Measurements from ENCODE around the gene C4orf50. TPM values are rescaled to one million over a fixed set of nuclear protein-coding genes. Genes with fewer than 3 reads are reported as not detected.
"Not testable (repeated sequence)": the region's sequence is repeated elsewhere in the genome, so short reads cannot be mapped to it uniquely, and the experiment has no call there.

The C4orf50 gene
- total RNA-seq, 2 donors from 2014 or later, result 0.34 to 2.1 TPM

- Mint-ChIP-seq H3K4me1 (no peaks in the 10 kb centered on the region), H3K9me3 (no peaks in the 10 kb centered on the region)
- ATAC-seq (replicated peaks), result no peak
Measured at GRCh38 chr4:5952975-5953951, 65.0 kb downstream of the C4orf50 start.

GRCh38 chr4:5952286-5952974 lies 65.8 kb downstream of the C4orf50 start:
- Mint-ChIP-seq H3K4me1 (no peaks in the 10 kb centered on the region), H3K27ac (no peak overlapping the region), H3K36me3 (ENCODE audit: low read depth) (no peaks in the 10 kb centered on the region), H3K9me3 (no peaks in the 10 kb centered on the region), H3K4me3 (no peak overlapping the region), H3K27me3 (no peaks in the 10 kb centered on the region)
- ATAC-seq (replicated peaks), result no peak

More at GRCh38 chr4:5952975-5953951, 65.0 kb downstream of the C4orf50 start:
- no peak overlapping the region for H3K27ac Mint-ChIP-seq
- no peaks in the 10 kb centered on the region for H3K27me3 Mint-ChIP-seq
- no peak overlapping the region for H3K4me3 Mint-ChIP-seq
- no peaks in the 10 kb centered on the region for H3K36me3 Mint-ChIP-seq (ENCODE audit: low read depth)

GRCh38 chr4:5946653-5947052 lies 71.6 kb downstream of the C4orf50 start:
- not testable (repeated sequence) for ATAC-seq (replicated peaks); H3K36me3 Mint-ChIP-seq (ENCODE audit: low read depth); H3K4me1 Mint-ChIP-seq; H3K4me3 Mint-ChIP-seq; H3K27ac Mint-ChIP-seq; H3K9me3 Mint-ChIP-seq
- peaks cover 11% of the 10 kb centered on the region for H3K27me3 Mint-ChIP-seq

GRCh38 chr4:5945936-5946335 lies 72.3 kb downstream of the C4orf50 start:
- ATAC-seq (replicated peaks), result no peak
- H3K4me1 Mint-ChIP-seq, result no peaks in the 10 kb centered on the region
- no peak overlapping the region for H3K4me3 Mint-ChIP-seq
- peaks cover 11% of the 10 kb centered on the region for H3K27me3 Mint-ChIP-seq
- H3K36me3 Mint-ChIP-seq (ENCODE audit: low read depth), result no peaks in the 10 kb centered on the region
- peaks cover 3% of the 10 kb centered on the region for H3K9me3 Mint-ChIP-seq
- no peak overlapping the region for H3K27ac Mint-ChIP-seq

DNA sequence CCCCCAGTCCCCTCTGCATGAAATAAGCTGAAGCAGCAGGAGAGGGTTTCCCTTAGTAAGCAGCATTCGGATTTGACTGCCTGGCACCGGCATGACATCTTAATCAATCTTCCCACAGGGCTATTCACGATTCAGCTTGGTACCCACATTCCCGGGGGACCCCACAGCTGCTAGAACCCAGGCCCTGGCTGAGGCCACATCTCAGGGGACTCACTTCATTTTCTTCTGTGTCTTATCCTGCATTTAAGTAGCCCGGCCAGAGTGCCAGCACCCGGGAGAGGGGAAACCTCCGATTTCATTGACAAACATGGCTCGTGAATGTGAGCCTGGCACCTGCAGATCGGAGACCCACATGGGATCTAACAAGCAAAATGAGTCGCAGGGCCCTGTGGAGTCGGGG lies 73.1 kb downstream of the C4orf50 start:
- Mint-ChIP-seq H3K9me3 (peaks cover 3% of the 10 kb centered on the region), H3K4me3 (no peak overlapping the region), H3K27me3 (peaks cover 11% of the 10 kb centered on the region), H3K36me3 (ENCODE audit: low read depth) (no peaks in the 10 kb centered on the region), H3K27ac (no peak overlapping the region), H3K4me1 (no peaks in the 10 kb centered on the region)
- ATAC-seq (replicated peaks), result no peak

DNA sequence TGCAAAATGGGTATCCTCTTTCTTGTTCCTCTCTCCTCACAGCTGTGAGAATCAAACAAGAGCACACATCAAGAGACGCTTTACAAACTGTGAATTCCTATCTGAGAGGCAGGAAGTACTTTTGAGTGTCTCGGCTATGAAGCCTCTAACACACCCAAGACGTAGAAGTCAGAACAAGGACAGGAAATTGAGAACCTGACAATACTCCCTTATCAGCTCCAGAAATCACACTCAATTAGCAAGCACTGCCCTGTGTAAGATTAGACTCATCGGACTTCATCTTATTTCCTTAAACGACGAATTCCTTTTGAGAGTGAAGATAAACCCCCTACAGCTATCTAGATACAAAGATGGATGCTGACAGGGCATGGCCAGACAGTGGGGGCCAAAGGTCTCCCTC lies 74.7 kb downstream of the C4orf50 start:
- Mint-ChIP-seq H3K27me3 (peaks cover 11% of the 10 kb centered on the region), H3K36me3 (ENCODE audit: low read depth) (no peaks in the 10 kb centered on the region), H3K27ac (no peak overlapping the region), H3K4me3 (no peak overlapping the region), H3K9me3 (peaks cover 3% of the 10 kb centered on the region), H3K4me1 (no peaks in the 10 kb centered on the region)
- ATAC-seq (replicated peaks), result no peak

- Mint-ChIP-seq H3K4me3 (no peak overlapping the region), H3K27me3 (peaks cover 11% of the 10 kb centered on the region), H3K9me3 (peaks cover 3% of the 10 kb centered on the region), H3K4me1 (no peaks in the 10 kb centered on the region), H3K36me3 (ENCODE audit: low read depth) (no peaks in the 10 kb centered on the region), H3K27ac (no peak overlapping the region)
- no peak for ATAC-seq (replicated peaks)
Measured at GRCh38 chr4:5942947-5943346, 75.3 kb downstream of the C4orf50 start.

DNA sequence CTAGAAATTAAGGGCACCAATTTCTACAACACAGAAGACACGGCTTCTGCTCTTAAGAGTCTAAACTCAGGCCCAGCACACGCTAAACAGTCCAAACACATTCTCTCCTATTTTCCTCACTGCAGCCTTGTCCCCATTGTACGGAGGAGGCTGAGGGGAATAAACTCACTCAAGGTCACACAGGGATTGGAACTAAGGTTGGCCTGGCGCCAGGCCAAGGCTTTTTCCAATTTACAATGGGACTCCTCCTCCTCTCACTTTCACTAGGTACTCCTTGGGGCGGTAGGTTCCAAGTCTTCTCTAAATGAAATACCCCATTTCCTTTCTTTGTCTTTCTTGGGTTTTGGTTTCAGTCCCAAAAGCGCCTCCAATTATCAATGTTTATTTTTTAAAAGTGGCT lies 76.6 kb downstream of the C4orf50 start:
- Mint-ChIP-seq H3K9me3 (peaks cover 3% of the 10 kb centered on the region), H3K27ac (no peak overlapping the region), H3K36me3 (ENCODE audit: low read depth) (no peaks in the 10 kb centered on the region), H3K4me1 (no peaks in the 10 kb centered on the region), H3K27me3 (peaks cover 9% of the 10 kb centered on the region), H3K4me3 (no peak overlapping the region)
- ATAC-seq (replicated peaks), result no peak

DNA sequence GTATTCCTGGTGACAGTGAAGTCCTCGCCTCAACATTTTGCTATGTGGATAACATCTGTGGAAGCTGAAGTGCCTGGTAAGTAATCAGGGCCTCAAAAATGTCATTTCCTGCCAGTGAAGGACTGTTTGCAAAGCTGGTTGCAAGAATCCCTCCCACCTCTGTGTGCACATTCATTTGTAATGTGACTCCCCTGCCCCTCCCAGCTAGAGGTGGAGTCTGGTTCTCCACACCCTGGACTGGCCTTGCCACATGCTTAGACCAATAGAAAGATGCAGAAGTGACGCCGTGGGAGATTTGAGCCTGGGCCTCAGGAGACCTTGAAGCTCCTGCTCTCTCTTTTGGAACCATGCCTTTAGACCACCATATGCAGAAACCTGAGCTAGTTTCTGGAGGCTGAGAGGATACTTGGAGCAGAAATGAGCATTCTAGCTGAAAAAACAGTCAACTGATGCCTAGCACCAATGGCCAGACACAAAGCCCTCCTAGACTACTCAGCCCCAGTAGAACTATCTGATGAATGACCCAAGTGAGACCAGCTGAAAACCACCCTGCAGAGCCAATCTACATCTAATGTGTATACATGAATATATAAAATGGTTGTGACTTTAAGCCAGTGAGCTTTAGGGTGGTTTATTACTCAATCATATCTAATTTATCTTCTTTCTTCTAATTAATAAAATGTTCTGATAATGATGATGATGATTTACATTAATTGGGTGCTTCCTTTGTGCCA lies 77.6 kb downstream of the C4orf50 start:
- Mint-ChIP-seq H3K4me3 (no peak overlapping the region), H3K4me1 (no peaks in the 10 kb centered on the region), H3K27me3 (peaks cover 7% of the 10 kb centered on the region), H3K9me3 (peaks cover 3% of the 10 kb centered on the region), H3K36me3 (ENCODE audit: low read depth) (no peaks in the 10 kb centered on the region), H3K27ac (no peak overlapping the region)
- ATAC-seq (replicated peaks), result no peak

GRCh38 chr4:5933996-5934831 lies 84.0 kb downstream of the C4orf50 start:
- Mint-ChIP-seq H3K4me3 (no peak overlapping the region), H3K9me3 (no peaks in the 10 kb centered on the region), H3K27ac (no peak overlapping the region)

GRCh38 chr4:5933116-5933515 lies 85.1 kb downstream of the C4orf50 start:
- ATAC-seq (replicated peaks), result no peak
- H3K27me3 Mint-ChIP-seq, result peaks cover 21% of the 10 kb centered on the region
- H3K36me3 Mint-ChIP-seq (ENCODE audit: low read depth), result no peaks in the 10 kb centered on the region
- H3K9me3 Mint-ChIP-seq, result no peaks in the 10 kb centered on the region
- no peak overlapping the region for H3K4me3 Mint-ChIP-seq
- no peak overlapping the region for H3K27ac Mint-ChIP-seq
- H3K4me1 Mint-ChIP-seq, result no peaks in the 10 kb centered on the region

More at GRCh38 chr4:5933996-5934831, 84.0 kb downstream of the C4orf50 start:
- no peaks in the 10 kb centered on the region for H3K36me3 Mint-ChIP-seq (ENCODE audit: low read depth)
- no peaks in the 10 kb centered on the region for H3K4me1 Mint-ChIP-seq
- no peak for ATAC-seq (replicated peaks)
- peaks cover 17% of the 10 kb centered on the region for H3K27me3 Mint-ChIP-seq

- Mint-ChIP-seq H3K4me1 (no peaks in the 10 kb centered on the region), H3K4me3 (no peak overlapping the region), H3K27me3 (peaks cover 26% of the 10 kb centered on the region), H3K27ac (no peak overlapping the region), H3K9me3 (no peaks in the 10 kb centered on the region), H3K36me3 (ENCODE audit: low read depth) (no peaks in the 10 kb centered on the region)
- no peak for ATAC-seq (replicated peaks)
Measured at GRCh38 chr4:5932035-5932568, 86.1 kb downstream of the C4orf50 start.

GRCh38 chr4:5931526-5931925 lies 86.7 kb downstream of the C4orf50 start:
- Mint-ChIP-seq H3K36me3 (ENCODE audit: low read depth) (no peaks in the 10 kb centered on the region), H3K4me3 (no peak overlapping the region), H3K9me3 (no peaks in the 10 kb centered on the region), H3K27me3 (peaks cover 26% of the 10 kb centered on the region), H3K27ac (no peak overlapping the region), H3K4me1 (no peaks in the 10 kb centered on the region)
- ATAC-seq (replicated peaks), result no peak
